ENCODE results near the gene MEGF11.

GRCh38 chr15:66275352-66275751 is 21.8 kb upstream of the MEGF11 start:
- TF ChIP-seq ZNF274 (IDR thresholded peaks at IDR 0.05; ENCODE audit: low read depth, low read length) (no peak), SUZ12 (IDR thresholded peaks at IDR 0.05; ENCODE audit: extremely low read depth, insufficient read depth, insufficient read length) (no peak)
